ENCODE data around the gene MEGF11.

The MEGF11 gene

GRCh38 chr15:66080717-66081398 lies 172.7 kb downstream of the MEGF11 start:
- DNase-seq: no peak

DNA sequence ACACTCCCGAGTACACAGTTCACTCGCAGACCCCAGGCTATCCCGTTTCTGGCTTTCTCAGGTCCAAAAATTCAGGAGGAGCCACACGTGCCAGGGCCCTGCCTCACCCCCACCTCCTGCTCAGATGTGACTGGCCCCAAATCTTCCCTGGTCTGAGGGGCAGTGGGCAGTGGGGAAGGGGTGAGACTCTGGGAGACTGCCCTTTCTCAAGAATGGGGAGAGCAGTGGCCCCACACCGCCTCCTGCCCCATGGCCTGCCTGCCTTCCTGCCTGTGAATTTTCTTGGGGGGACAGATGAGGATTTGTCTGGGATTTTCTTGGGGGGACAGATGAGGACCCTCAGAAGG lies 174.6 kb downstream of the MEGF11 start:
- no peak for DNase-seq

GRCh38 chr15:66078196-66078928 lies 175.2 kb downstream of the MEGF11 start:
- DNase-seq: no peak

DNA sequence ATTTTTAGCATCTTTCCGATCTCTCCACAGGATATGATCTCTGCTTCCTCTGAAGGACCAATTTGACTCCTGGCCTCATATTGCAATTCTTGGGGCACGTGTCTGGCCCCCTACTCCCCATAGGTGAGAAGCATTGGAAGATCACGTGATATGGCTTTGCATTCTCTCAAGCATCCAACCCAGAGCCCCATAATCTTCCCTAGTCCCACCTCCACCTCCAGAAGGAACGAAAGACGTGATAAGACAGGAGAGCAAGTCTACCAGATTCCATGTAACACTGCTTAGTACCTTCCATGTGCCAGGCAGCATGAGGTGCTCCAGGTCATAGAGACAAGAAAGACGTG lies 176.3 kb downstream of the MEGF11 start:
- DNase-seq: no peak

GRCh38 chr15:66076591-66077319 lies 176.8 kb downstream of the MEGF11 start:
- no peak for DNase-seq

DNA sequence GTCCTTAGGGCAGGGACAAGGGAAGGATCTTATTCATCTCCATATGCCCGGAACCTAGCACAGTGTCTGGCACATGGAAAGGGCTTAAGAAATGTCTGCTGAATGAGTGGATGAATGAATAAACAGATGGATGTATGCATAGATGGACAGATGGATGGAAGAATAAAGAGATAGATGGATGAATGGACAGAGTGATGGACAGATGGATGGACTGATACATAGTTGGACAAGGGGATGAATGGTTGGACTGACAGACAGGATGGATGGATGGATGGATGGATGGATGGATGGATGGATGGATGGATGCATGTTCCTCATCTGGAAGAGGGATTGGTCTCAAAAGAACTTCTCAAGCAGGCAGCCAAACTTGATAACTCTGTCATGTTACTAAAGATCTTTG lies 177.6 kb downstream of the MEGF11 start:
- no peak for DNase-seq

DNA sequence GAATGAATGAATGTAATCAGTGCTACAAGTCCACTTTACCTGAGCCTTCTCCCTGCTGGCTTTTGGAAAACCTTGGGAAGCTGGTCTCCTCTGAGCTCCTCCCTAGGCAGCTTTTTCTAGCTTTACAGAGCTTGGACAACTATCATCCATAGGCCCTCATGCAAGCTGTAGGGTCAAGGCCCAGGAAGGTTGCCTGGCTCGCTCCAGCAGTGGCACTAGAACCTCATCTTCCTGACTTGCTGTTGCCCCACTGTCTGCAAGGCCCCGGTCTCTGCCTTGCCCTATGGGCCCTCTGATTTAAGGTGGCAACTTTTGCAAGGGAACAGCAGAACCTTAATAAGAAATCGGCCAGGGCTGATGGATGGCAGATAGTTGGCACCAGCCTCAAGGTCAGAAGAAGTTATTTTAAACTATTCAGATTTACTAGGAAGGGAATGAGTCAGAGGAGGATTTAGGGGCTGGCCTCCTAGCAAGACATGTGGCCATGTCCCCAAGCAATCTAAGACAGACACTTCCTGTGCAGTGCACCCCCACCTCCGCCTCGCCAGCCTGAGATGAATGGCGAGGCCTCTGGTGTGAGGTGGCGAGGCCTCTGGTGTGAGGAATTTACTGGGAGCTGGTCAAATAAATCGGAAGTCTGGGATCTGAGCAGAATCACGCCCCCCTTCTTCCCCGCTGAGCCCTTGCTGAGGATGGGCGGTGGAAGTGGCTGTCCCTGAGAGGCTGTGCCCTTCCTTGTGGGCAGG lies 180.8 kb downstream of the MEGF11 start:
- DNase-seq: no peak

DNA sequence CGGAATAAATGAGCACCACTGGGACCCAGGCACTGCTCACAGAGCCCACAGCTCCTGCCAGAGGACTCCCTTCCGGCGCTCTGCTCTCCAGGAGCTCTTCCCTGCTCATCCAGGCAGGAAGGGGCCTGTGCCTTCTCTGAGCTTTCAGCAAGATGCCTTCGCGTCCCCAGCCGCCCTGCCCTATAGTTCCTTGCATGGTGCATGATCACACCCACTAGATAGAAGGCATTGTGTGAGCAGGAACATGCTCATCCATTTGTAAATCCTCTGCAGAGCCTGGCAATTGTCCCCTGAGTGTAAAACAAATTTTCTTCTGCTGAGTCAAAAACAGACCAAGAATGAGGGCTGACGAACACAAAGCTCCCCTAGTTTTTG lies 181.6 kb downstream of the MEGF11 start:
- DNase-seq: no peak

- DNase-seq: no peak
Measured at GRCh38 chr15:66071160-66071920, 182.2 kb downstream of the MEGF11 start.

GRCh38 chr15:66070220-66070934 lies 183.2 kb downstream of the MEGF11 start:
- DNase-seq: no peak

DNA sequence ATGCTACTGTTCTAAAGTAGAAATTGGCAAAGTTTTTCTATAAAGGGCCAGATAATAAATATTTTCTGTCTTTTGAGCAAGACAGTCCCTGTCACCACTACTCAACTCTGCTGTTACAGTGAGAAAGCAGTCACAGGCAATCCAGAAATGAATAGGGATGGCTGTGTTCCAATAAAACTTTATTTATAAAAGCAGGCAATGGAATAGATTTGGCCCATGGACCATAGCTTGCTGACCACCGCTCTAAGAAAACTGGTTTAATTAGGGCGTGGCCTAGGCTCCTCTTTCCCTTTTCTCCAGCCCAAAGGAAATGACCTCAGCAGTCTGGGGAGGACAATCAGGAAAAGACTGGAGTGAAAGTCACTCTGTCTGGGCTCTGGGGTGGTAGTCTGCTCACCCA lies 183.8 kb downstream of the MEGF11 start:
- no peak for DNase-seq

DNA sequence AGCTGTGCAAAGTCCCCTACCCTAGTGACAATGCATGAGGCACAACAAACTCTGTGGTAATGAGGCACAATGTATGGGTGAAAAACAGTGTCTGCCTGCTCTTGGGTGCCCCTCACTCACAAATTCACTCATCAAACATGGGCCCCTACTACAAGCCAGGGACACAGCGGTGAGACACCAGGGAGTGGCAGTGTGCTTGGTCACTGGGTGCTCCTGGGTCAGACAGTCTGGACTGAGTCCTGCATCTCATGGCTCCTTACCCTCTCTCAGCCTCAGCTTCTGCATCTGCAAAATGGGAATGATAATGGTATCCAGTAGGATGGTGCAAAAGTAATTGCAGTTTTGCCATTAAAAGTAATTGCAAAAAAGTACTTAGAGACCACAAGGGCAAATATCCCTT lies 184.7 kb downstream of the MEGF11 start:
- no peak for DNase-seq

- DNase-seq: no peak
Measured at GRCh38 chr15:66067687-66068086, 185.9 kb downstream of the MEGF11 start.

DNA sequence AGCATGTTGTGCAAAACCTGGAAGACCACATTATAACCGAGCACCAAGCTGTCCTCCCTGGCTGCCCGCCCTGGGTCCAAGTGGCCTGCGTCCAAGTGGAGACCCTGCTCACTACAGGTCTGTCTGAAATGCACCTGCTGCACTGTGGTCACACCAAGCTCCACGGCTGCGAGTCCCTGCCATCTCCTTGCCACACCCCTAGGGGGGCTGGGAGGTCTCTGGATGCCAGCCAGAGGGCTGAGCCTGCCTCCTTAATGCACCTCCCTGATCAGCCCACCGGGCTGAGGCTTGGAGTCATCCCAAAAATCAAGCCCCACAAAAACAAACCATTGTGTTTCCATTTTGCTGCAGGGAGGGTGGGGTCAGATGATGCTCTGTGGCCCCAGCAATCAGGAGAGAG lies 187.1 kb downstream of the MEGF11 start:
- DNase-seq: no peak

DNA sequence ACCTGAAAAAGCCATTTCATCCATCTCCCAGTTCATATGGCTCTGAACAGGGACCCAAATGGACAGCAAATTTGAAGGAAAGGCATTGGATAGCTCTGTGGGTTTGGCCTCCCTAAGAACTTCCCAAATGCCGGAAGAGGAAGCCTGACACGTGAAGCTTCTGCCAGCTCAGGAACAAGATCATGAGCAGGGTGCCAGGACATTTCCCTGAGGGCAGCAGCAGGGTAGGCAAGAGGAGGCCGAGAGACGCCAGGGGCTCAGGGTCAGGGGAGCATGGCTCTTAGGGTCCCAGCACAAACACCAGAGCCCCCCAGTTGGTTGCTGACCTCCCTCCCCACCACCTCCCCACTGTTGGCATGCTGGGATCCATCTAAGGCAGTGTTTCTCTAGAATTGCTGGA lies 187.5 kb downstream of the MEGF11 start:
- no peak for DNase-seq

DNA sequence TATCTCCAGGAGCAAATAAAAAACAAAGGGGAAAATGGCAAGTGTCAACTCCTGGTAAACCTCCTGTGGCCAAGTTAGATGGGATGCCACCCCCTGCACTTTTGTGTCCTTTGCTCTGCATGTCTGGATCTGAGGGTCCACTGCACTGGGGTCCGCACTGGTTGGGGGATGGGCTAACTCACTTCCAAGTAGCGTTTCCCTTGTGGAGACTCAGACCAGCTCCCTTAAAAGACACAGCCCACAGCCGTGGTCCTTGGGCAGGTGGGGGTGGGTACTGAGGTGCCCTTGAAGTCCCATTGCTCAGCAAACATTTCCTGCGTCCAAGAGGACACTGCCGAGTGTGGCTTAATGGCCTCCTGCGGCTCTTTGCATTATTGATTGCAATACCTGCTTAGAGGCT lies 188.2 kb downstream of the MEGF11 start:
- no peak for DNase-seq

GRCh38 chr15:66063147-66063546 lies 190.4 kb downstream of the MEGF11 start:
- no peak for DNase-seq

DNA sequence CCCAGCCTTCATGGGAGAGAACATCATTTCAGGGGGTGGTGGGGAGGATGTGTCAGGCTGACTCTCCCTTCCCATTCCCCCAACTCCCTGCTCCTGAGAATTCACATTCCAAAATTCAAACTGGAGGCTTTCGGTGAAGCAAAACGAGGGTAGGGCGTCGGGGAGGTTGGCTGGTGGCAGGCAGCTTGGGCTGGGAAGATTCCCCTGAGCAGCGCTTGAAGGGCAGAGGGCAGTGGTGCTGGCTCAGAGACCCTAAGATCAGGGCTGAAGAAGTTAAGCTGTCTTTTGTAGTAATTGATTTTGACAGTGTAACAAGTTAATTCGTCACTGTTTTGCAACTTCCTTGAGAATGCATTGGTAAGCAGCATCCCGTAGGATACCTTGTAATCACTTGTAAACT lies 196.5 kb downstream of the MEGF11 start:
- DNase-seq: no peak

GRCh38 chr15:66053991-66054390 lies 199.6 kb downstream of the MEGF11 start:
- DNase-seq: no peak

DNA sequence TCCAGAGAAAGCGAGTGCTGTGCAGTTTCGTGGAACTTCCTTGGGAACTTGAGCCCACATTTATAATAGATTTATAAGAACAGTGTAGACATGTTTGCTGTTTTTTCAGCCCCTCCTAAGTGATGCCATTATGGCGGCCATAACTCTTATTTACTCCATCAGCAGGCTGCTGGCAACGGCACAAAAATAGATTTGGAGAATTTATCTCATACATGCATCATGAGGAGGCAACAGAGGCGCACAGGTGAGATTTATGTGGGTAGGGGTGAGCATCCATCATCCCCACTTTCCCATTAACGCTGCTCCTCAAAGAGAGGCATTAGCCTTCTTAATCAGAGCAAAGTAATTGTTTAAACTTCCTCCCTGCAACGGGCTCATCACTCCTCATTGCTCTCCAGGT lies 201.7 kb downstream of the MEGF11 start:
- DNase-seq: no peak

GRCh38 chr15:66050264-66050663 lies 203.3 kb downstream of the MEGF11 start:
- no peak for DNase-seq

GRCh38 chr15:66049353-66049752 lies 204.2 kb downstream of the MEGF11 start:
- no peak for DNase-seq

All from NCI-H2107 (cell line).